Ascending aorta (tissue), 2 donors: ENCODE measurements around the gene BMPR1B. TPM values are rescaled to one million over a fixed set of nuclear protein-coding genes. Genes with fewer than 3 reads are reported as not detected.

Experiments
- DNase-seq, 2 donors: peaks; one replicate each; pipeline ENCODE4 v3.0.0-alpha.2; 2019; ENCODE audit warnings: low spot score in 2 of 2
- H3K27ac ChIP-seq, 2 donors: fragments of 200-600 bp; sonication (generic); one replicate each; pipeline ENCODE4 v1.5.1; 2016 to 2017; ENCODE audit warnings: mild to moderate bottlenecking in 1 of 2
- H3K27me3 ChIP-seq: fragments of 200-600 bp; sonication (generic); one replicate; pipeline ENCODE4 v1.5.1; 2017
- H3K36me3 ChIP-seq, 2 donors: fragments of 200-600 bp; sonication (generic); one replicate each; pipeline ENCODE4 v1.5.1; 2016
- H3K4me1 ChIP-seq, 2 donors: fragments of 200-600 bp; sonication (generic); one replicate each; pipeline ENCODE4 v1.5.1; 2016 to 2017; ENCODE audit warnings: mild to moderate bottlenecking in 1 of 2
- H3K4me3 ChIP-seq, 2 donors: fragments of 200-600 bp; sonication (generic); one replicate each; pipeline ENCODE4 v1.5.1; 2016 to 2017; ENCODE audit warnings: mild to moderate bottlenecking in 1 of 2
- H3K9me3 ChIP-seq, 2 donors: fragments of 200-600 bp; sonication (generic); one replicate each; pipeline ENCODE4 v1.5.1; 2016
- CTCF ChIP-seq, 3 experiments: fragments of 200-600 bp in 2 of 3; fragments of 450-650 bp in 1 of 3; sonication (generic) in 2 of 3; IDR thresholded peaks; one replicate each; pipeline ENCODE4 v1.5.1; 2016 to 2019; ENCODE audit warnings: antibody characterized with exemption in 3 of 3, mild to moderate bottlenecking in 1 of 3, moderate library complexity in 1 of 3
- intact Hi-C: fragments of 100-400 bp; cut with DNase I; formaldehyde crosslinking; loops from one replicate; pipeline ENCODE4 v1.15.1; 2023
- total RNA-seq: library from RNA; depleted of rRNA; stranded (reverse); fragments of >200 nt; gene quantifications from one replicate; pipeline ENCODE4 v1.1.0, GENCODE V29; 2016

BMPR1B gene
- total RNA-seq, 1 donor from 2014 or later: 3.8 TPM

- intact Hi-C loops: no loop called here
- H3K27ac ChIP-seq: no peak overlapping the region
Measured at GRCh38 chr4:95014068-95014467, 256.3 kb downstream of the BMPR1B start.

GRCh38 chr4:95017305-95018064 is 259.7 kb downstream of the BMPR1B start:
- no peak overlapping the region for H3K27ac ChIP-seq
- intact Hi-C loops: no loop called here
- H3K9me3 ChIP-seq: no peaks in the 10 kb centered on the region
- no peak overlapping the region for H3K4me3 ChIP-seq
- no peak for DNase-seq
- no peaks in the 10 kb centered on the region for H3K36me3 ChIP-seq
- no peak for TF ChIP-seq CTCF (IDR thresholded peaks at IDR 0.05)
- no peaks in the 10 kb centered on the region for H3K27me3 ChIP-seq
- H3K4me1 ChIP-seq: no peaks in the 10 kb centered on the region

More at GRCh38 chr4:95014068-95014467, 256.3 kb downstream of the BMPR1B start:
- no peak for DNase-seq
- Histone ChIP-seq H3K4me1 (no peaks in the 10 kb centered on the region), H3K27me3 (no peaks in the 10 kb centered on the region), H3K36me3 (no peaks in the 10 kb centered on the region), H3K9me3 (no peaks in the 10 kb centered on the region), H3K4me3 (no peak overlapping the region)
- TF ChIP-seq CTCF (IDR thresholded peaks at IDR 0.05): no peak

DNA sequence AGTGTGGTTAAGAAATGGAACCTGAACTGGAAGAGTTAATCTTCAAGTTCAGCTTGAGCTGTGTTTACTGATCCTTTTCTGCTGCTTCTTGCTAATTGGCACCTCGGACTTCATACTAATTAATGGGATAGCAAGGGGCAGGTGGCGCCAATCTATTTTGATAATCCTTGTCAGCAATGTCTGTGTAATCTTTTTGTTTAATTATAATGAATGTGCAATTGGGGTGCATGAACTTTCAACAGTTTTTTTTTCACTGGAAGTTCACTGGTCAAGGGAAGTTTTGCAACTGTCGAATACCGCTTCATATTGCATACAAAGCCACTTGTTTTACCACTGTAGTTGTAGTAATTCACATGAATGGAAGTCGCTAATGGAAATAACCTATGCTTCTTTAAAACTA is 261.0 kb downstream of the BMPR1B start:
- no peak for DNase-seq
- no peak for TF ChIP-seq CTCF (IDR thresholded peaks at IDR 0.05)

DNA sequence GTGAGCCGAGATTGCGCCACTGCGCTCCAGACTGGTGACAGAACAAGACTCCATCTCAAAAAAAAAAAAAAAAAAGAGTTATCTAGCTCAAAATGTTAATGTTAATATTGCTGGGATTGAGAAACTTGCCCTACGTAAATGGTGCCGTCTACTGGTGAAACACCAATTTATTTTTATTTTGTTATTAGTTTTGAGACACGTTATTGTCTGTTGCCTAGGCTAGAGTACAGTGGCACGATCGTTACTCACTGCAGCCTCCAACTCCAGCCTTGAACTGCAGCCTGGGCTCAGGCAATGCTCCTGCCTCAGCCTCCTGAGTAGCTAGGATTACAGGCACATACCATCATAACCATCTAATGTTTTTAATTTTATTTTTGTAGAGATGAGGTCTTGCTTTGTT is 262.8 kb downstream of the BMPR1B start:
- DNase-seq: no peak
- Histone ChIP-seq H3K27me3 (no peaks in the 10 kb centered on the region), H3K4me3 (no peak overlapping the region), H3K36me3 (no peaks in the 10 kb centered on the region), H3K27ac (no peak overlapping the region), H3K9me3 (no peaks in the 10 kb centered on the region), H3K4me1 (no peaks in the 10 kb centered on the region)
- intact Hi-C loops: no loop called here
- TF ChIP-seq CTCF (IDR thresholded peaks at IDR 0.05): no peak

More for the DNA sequence above, 261.0 kb downstream of the BMPR1B start:
- Histone ChIP-seq H3K4me1 (no peaks in the 10 kb centered on the region), H3K36me3 (no peaks in the 10 kb centered on the region), H3K9me3 (no peaks in the 10 kb centered on the region), H3K27me3 (no peaks in the 10 kb centered on the region), H3K27ac (no peak overlapping the region), H3K4me3 (no peak overlapping the region)
- intact Hi-C loops: no loop called here

GRCh38 chr4:95021099-95021498 is 263.3 kb downstream of the BMPR1B start:
- intact Hi-C loops: no loop called here
- Histone ChIP-seq H3K4me1 (no peaks in the 10 kb centered on the region), H3K27me3 (no peaks in the 10 kb centered on the region), H3K9me3 (no peaks in the 10 kb centered on the region), H3K36me3 (no peaks in the 10 kb centered on the region), H3K4me3 (no peak overlapping the region), H3K27ac (no peak overlapping the region)
- DNase-seq: no peak
- TF ChIP-seq CTCF (IDR thresholded peaks at IDR 0.05): no peak
